UCSD-AML1 (cell line): Measurements from ENCODE around the gene HTT.
A peak's percentile ranks its signal among the peaks of the same experiment; 100 is the strongest.

Experiments
- DNase-seq: peaks from one replicate; lab custom pipeline; 2025; ENCODE audit not compliant: unreplicated experiment; lab: John Stamatoyannopoulos, UW

Gene HTT

GRCh38 chr4:3074078-3074845 lies at the start of gene HTT, which contains the start of gene HTT-AS:
TSS of gene HTT (plus strand) at chr4:3074681. CDS start at chr4:3074826, 145 bp downstream.
TSS of gene HTT-AS (minus strand) at chr4:3074538.
- peak; percentile 98 for DNase-seq

GRCh38 chr4:3025881-3026280 lies 48.6 kb upstream of the HTT start:
- DNase-seq: no peak

GRCh38 chr4:3026540-3026939 lies 47.9 kb upstream of the HTT start:
- DNase-seq: no peak

- DNase-seq: no peak
Observed at GRCh38 chr4:3029464-3029863, 45.0 kb upstream of the HTT start.

GRCh38 chr4:3030566-3031356 lies 43.7 kb upstream of the HTT start:
- DNase-seq: no peak

- DNase-seq: no peak
Observed at GRCh38 chr4:3031357-3032082, 43.0 kb upstream of the HTT start.

- DNase-seq: no peak
Observed at GRCh38 chr4:3034231-3034630, 40.2 kb upstream of the HTT start.

GRCh38 chr4:3035249-3035648 lies 39.2 kb upstream of the HTT start:
- DNase-seq: no peak

- no peak for DNase-seq
Observed at GRCh38 chr4:3035674-3036073, 38.8 kb upstream of the HTT start.

- no peak for DNase-seq
Observed at GRCh38 chr4:3036131-3036952, 38.1 kb upstream of the HTT start.

- peak; percentile 74 for DNase-seq
Observed at GRCh38 chr4:3037957-3038461, 36.5 kb upstream of the HTT start.

GRCh38 chr4:3039706-3040366 lies 34.6 kb upstream of the HTT start:
- DNase-seq: no peak

- no peak for DNase-seq
Observed at GRCh38 chr4:3040452-3041191, 33.9 kb upstream of the HTT start.

GRCh38 chr4:3041192-3042142 lies 33.0 kb upstream of the HTT start:
- DNase-seq: peak; percentile 79

- DNase-seq: no peak
Observed at GRCh38 chr4:3042226-3042625, 32.3 kb upstream of the HTT start.

- DNase-seq: no peak
Observed at GRCh38 chr4:3043282-3044020, 31.0 kb upstream of the HTT start.
